Measurements from ENCODE around the gene KCTD16.

- TF ChIP-seq, protein P1, sequence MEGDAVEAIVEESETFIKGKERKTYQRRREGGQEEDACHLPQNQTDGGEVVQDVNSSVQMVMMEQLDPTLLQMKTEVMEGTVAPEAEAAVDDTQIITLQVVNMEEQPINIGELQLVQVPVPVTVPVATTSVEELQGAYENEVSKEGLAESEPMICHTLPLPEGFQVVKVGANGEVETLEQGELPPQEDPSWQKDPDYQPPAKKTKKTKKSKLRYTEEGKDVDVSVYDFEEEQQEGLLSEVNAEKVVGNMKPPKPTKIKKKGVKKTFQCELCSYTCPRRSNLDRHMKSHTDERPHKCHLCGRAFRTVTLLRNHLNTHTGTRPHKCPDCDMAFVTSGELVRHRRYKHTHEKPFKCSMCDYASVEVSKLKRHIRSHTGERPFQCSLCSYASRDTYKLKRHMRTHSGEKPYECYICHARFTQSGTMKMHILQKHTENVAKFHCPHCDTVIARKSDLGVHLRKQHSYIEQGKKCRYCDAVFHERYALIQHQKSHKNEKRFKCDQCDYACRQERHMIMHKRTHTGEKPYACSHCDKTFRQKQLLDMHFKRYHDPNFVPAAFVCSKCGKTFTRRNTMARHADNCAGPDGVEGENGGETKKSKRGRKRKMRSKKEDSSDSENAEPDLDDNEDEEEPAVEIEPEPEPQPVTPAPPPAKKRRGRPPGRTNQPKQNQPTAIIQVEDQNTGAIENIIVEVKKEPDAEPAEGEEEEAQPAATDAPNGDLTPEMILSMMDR (IDR thresholded peaks at IDR 0.05): no peak
- no peak for TF ChIP-seq EZH2 (IDR thresholded peaks at IDR 0.05; ENCODE audit: borderline replicate concordance, insufficient read depth, low read depth, low read length, poor library complexity, severe bottlenecking)
Observed at GRCh38 chr5:144356489-144356888, 185.8 kb downstream of the KCTD16 start.
